ENCODE data around the gene C13orf46. TPM values are rescaled to one million over a fixed set of nuclear protein-coding genes. Genes with fewer than 3 reads are reported as not detected.

The C13orf46 gene
- total RNA-seq, 1 experiment from 2014 or later = not detected

DNA sequence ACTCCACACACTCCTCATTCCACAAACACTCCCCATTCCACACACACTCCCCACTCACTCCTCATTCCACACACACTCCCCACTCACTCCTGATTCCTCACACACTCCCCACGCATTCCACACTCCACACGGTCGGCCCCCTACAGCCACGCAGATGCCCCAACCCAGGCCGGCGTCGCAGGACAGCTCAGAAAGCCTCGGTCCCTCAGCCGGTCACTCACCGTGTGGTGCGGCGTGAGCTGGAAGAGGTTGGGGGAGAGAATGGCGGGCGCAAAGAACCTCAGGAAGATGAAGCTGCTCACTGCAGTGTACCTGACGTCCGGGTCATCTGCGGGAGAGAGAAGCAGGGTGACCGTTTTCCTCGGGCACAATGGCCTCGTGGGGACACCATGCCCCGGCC is 39.0 kb upstream of the C13orf46 start:
- no TSS peak for BruUV-seq (replicated peaks)
- H3K9me3 Mint-ChIP-seq (ENCODE audit: unreplicated experiment) = no peaks in the 10 kb centered on the region
- no peak for DNase-seq
- no peaks in the 10 kb centered on the region for H3K36me3 Mint-ChIP-seq (ENCODE audit: insufficient read depth, unreplicated experiment)
- Histone ChIP-seq H3K9me3 (no peaks in the 10 kb centered on the region), H3K36me3 (ENCODE audit: control insufficient read depth, insufficient read depth, low read length) (no peaks in the 10 kb centered on the region), H3K27me3 (replicated peaks; ENCODE audit: control insufficient read depth, insufficient read depth, low read length) (no peaks in the 10 kb centered on the region), H3K4me1 (no peaks in the 10 kb centered on the region), H3K4me3 (ENCODE audit: low read depth, low read length) (no peak overlapping the region)
- no peak overlapping the region for H3K27ac Mint-ChIP-seq (ENCODE audit: unreplicated experiment)
- H3K27me3 Mint-ChIP-seq (ENCODE audit: insufficient read depth, unreplicated experiment) = no peaks in the 10 kb centered on the region
- ChIA-PET POLR2A (no interaction called here), CTCF (no interaction called here)
- no peak overlapping the region for H3K4me3 Mint-ChIP-seq (ENCODE audit: unreplicated experiment)
- no peaks in the 10 kb centered on the region for H3K4me1 Mint-ChIP-seq (ENCODE audit: low read depth, unreplicated experiment)
- intact Hi-C loops (cut with micrococcal nuclease; ENCODE audit: unreplicated experiment) = no loop called here
- TF ChIP-seq CTCF (IDR thresholded peaks at IDR 0.05; ENCODE audit: insufficient read depth in 1 of 2, low read depth in 1 of 2, low read length in 1 of 2, severe bottlenecking in 1 of 2, unreplicated experiment in 1 of 2) = no peak

GRCh38 chr13:114012141-114012540 is 38.3 kb upstream of the C13orf46 start:
- no peaks in the 10 kb centered on the region for H3K27me3 ChIP-seq (replicated peaks; ENCODE audit: control insufficient read depth, insufficient read depth, low read length)
- no peak for DNase-seq
- Mint-ChIP-seq H3K27me3 (ENCODE audit: insufficient read depth, unreplicated experiment) (no peaks in the 10 kb centered on the region), H3K4me3 (ENCODE audit: unreplicated experiment) (no peak overlapping the region), H3K27ac (ENCODE audit: unreplicated experiment) (no peak overlapping the region), H3K36me3 (ENCODE audit: insufficient read depth, unreplicated experiment) (no peaks in the 10 kb centered on the region), H3K4me1 (ENCODE audit: low read depth, unreplicated experiment) (no peaks in the 10 kb centered on the region), H3K9me3 (ENCODE audit: unreplicated experiment) (no peaks in the 10 kb centered on the region)
- TF ChIP-seq CTCF (IDR thresholded peaks at IDR 0.05; ENCODE audit: insufficient read depth in 1 of 2, low read depth in 1 of 2, low read length in 1 of 2, severe bottlenecking in 1 of 2, unreplicated experiment in 1 of 2) = no peak
- no peak overlapping the region for H3K4me3 ChIP-seq (ENCODE audit: low read depth, low read length)
- H3K4me1 ChIP-seq = no peaks in the 10 kb centered on the region
- intact Hi-C loops (cut with micrococcal nuclease; ENCODE audit: unreplicated experiment) = no loop called here
- BruUV-seq (replicated peaks) = no TSS peak
- CTCF ChIA-PET = no interaction called here
- POLR2A ChIA-PET = no interaction called here
- no peaks in the 10 kb centered on the region for H3K9me3 ChIP-seq
- no peaks in the 10 kb centered on the region for H3K36me3 ChIP-seq (ENCODE audit: control insufficient read depth, insufficient read depth, low read length)

GRCh38 chr13:114011226-114011625 is 37.4 kb upstream of the C13orf46 start:
- H3K9me3 Mint-ChIP-seq (ENCODE audit: unreplicated experiment) = no peaks in the 10 kb centered on the region
- intact Hi-C loops (cut with micrococcal nuclease; ENCODE audit: unreplicated experiment) = no loop called here
- Histone ChIP-seq H3K27me3 (replicated peaks; ENCODE audit: control insufficient read depth, insufficient read depth, low read length) (no peaks in the 10 kb centered on the region), H3K9me3 (no peaks in the 10 kb centered on the region), H3K4me1 (no peaks in the 10 kb centered on the region), H3K4me3 (ENCODE audit: low read depth, low read length) (no peak overlapping the region), H3K36me3 (ENCODE audit: control insufficient read depth, insufficient read depth, low read length) (no peaks in the 10 kb centered on the region)
- no peaks in the 10 kb centered on the region for H3K36me3 Mint-ChIP-seq (ENCODE audit: insufficient read depth, unreplicated experiment)
- no peaks in the 10 kb centered on the region for H3K4me1 Mint-ChIP-seq (ENCODE audit: low read depth, unreplicated experiment)
- no peak for DNase-seq
- TF ChIP-seq CTCF (IDR thresholded peaks at IDR 0.05; ENCODE audit: insufficient read depth in 1 of 2, low read depth in 1 of 2, low read length in 1 of 2, severe bottlenecking in 1 of 2, unreplicated experiment in 1 of 2) = no peak
- ChIA-PET POLR2A (no interaction called here), CTCF (interaction anchor here (0.6 kb wide), 1 partner anchor 45 kb away, joined by 3 read pairs; no protein-coding TSS in a partner anchor)
- H3K27me3 Mint-ChIP-seq (ENCODE audit: insufficient read depth, unreplicated experiment) = no peaks in the 10 kb centered on the region
- no TSS peak for BruUV-seq (replicated peaks)
- no peak overlapping the region for H3K27ac Mint-ChIP-seq (ENCODE audit: unreplicated experiment)
- no peak overlapping the region for H3K4me3 Mint-ChIP-seq (ENCODE audit: unreplicated experiment)
